Body of pancreas (tissue), 4 donors: ENCODE measurements around the gene IGF2BP2.

ENCODE experiments used
- POLR2A ChIP-seq, 3 donors: fragments of 450-650 bp; IDR thresholded peaks; one replicate each; pipeline ENCODE4 v1.6.1; 2016; ENCODE audit warnings: antibody characterized with exemption in 3 of 3, mild to moderate bottlenecking in 2 of 3
- TF ChIP-seq, protein P1 (sequence below), 7 experiments: fragments of 450-650 bp in 4 of 7; fragments of 200-600 bp in 3 of 7; sonication (generic) in 3 of 7; IDR thresholded peaks; one replicate each; pipeline ENCODE4 v1.5.1; 2016 to 2019; ENCODE audit warnings: antibody characterized with exemption in 7 of 7

DNA sequence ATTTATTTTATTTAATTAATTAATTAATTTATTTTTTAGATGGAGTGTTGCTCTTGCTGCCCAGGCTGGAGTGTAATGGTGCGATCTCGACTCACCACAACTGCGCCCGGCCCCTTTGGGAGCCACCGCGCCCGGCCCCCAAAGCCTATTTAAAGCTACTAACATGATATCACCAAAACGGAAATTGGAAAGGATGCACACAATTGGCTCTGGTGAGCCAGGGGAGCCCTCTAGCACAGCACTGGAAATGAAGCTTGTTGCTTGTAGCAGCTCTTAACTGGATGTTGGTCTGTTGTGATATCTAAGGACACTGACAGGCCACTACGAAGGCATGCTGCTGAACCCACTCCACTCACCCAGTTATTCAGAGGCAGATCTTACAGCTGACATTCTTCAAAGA, 104.5 kb downstream of the IGF2BP2 start:
- no peak for TF ChIP-seq POLR2A (IDR thresholded peaks at IDR 0.05)
- TF ChIP-seq, protein P1, sequence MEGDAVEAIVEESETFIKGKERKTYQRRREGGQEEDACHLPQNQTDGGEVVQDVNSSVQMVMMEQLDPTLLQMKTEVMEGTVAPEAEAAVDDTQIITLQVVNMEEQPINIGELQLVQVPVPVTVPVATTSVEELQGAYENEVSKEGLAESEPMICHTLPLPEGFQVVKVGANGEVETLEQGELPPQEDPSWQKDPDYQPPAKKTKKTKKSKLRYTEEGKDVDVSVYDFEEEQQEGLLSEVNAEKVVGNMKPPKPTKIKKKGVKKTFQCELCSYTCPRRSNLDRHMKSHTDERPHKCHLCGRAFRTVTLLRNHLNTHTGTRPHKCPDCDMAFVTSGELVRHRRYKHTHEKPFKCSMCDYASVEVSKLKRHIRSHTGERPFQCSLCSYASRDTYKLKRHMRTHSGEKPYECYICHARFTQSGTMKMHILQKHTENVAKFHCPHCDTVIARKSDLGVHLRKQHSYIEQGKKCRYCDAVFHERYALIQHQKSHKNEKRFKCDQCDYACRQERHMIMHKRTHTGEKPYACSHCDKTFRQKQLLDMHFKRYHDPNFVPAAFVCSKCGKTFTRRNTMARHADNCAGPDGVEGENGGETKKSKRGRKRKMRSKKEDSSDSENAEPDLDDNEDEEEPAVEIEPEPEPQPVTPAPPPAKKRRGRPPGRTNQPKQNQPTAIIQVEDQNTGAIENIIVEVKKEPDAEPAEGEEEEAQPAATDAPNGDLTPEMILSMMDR (IDR thresholded peaks at IDR 0.05): no peak
